Raji (cell line): ENCODE measurements around the gene RGS9.

Experiments used
- POLR2A ChIP-seq: IDR thresholded peaks from 2 replicates; pipeline ENCODE4 v1.6.1; 2011; ENCODE audit warnings: low read depth, low read length, control low read depth; ENCODE audit not compliant: insufficient read depth

Gene RGS9

DNA sequence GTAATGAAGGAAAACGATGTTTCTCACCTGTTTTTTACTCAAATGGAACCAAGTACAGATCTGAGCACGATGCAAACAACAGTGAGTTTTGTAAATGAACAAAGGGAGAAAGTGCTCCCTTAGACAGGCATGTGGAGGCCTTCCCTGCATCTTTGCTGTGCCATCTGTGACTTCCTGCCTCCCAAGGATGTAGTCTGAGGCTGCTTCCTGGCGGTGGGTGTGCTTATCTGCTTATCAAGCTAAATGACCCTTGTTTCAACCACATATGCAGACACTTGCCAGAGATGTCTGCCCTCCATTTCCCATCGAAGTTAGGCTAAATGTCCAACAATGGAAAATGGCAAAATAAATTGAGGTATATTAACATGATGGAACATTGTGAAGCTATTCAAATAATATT, 34.6 kb downstream of the RGS9 start:
- TF ChIP-seq POLR2A: no peak

DNA sequence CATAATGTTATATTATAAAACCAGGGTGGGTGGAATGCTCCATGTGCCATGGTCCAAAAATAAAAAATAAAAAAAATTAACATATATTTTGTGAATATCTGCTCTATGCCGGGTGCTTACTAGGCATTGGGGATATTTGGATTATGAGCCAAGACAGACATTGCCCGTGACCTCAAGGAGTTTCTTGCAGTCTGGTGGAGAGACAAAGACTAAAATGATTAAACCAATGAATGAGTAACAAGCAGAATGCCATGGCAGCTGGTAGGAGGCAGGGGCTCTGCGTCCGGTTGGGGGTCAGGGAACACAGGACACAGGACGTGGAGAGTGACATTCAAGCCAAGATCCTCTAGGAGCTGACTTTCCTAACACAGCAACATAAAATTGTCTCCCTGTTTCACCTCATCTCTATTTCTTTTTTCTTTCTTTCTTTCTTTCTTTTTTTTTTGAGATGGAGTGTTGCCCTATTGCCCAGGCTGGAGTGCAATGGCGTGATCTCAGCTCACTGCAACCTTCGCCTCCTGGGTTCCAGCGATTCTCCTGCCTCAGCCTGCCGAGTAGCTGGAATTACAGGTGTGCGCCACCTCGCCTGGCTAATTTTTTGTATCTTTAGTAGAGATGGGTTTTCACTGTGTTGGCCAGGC, 35.4 kb downstream of the RGS9 start:
- no peak for TF ChIP-seq POLR2A

DNA sequence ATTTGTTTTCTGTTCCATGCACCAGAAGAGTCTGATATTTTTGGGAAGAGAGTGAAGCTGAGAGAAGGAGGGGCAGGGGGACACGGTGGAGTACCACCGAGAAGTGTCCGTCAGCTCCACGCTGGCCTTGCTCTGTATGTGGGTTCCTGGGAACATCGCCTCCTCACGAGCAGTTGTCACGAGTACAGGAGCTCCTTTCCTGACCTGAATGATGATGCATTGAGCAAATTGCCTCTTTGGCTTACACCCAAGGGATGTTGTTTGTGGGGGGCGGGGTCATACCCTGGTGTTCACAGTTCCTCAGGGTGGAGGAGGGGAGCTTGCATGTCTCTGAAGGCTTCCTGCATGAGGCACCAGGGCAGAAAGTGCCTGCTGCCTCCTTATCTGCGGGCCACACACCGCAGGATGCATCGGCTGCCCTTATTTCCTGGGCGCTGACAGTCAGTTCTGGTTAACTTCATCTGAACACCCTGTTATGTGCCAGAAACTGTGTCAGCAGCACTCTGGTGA, 36.2 kb downstream of the RGS9 start:
- TF ChIP-seq POLR2A: no peak

DNA sequence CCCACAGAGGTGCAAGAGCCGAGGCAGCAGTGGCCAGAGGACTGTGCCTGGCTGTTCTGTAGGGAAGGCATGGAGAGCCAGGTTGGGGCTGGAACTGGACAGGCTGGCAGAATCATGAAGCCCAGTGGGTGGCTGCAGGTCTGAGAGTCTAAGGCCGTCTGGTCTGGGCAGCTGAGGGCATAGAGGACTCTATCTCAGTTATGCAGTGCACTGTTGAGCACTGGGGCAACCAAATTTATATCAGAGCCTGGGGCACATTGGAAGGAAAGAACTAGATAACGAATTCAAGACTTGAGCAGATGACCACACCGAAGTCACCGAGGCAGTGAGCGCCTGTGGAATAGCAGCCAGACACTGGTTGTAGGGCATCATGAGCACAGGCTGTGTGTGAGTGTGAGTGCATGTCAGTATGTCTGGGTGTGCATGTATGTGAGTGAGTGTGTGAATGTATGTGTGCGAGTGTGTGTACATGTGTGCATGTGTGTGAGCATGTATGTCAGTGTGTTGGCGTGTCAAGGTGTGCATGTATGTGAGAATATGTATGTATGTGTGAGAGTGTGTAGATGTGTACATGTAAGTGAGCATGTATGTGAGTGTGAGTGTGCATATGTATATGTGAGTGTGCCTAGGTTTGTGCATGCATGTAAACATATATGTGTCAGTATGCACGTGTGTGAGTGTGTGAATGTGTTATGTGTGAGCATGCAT, 37.0 kb downstream of the RGS9 start:
- no peak for TF ChIP-seq POLR2A

- TF ChIP-seq POLR2A: no peak
Observed at GRCh38 chr17:65174974-65175373, 37.8 kb downstream of the RGS9 start.

DNA sequence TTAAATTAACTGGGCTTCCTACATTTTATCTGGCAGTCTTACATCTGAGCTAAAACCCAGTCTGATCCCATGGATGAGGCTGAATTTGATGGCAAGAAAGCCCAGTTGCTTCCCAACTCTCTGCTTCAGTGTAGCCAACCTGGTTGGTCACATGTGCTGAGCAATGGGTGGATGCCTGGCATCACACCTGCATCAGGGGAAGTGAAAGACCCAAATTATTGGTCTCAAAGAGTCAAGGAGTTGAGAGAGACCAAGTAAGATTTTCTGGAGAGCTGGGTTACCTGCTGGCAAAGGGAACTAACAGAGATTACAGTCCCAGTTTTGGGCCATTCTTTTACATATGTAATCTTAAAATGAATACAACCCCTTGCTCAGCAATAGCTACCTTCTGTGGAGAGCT, 38.8 kb downstream of the RGS9 start:
- TF ChIP-seq POLR2A: no peak

- TF ChIP-seq POLR2A: no peak
Observed at GRCh38 chr17:65176646-65177409, 39.7 kb downstream of the RGS9 start.

DNA sequence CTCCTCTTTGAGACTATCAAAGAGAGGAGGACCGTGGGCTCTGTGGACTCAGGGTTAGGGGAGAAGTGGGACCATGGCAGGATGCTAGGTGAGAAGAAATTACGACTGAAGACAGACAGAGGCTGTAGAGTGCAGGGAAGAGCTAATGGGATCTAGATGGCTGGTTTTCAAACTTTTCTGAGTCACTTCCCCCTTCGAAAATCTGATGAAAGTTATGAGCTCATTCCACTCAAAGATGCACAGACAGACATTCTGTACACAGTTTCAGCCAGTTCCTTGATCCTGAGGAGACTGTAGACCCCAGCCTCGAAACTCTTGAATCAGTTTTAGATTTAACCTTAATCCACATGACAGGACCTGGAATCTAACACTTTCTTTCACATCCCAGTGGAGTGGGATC, 40.7 kb downstream of the RGS9 start:
- TF ChIP-seq POLR2A: no peak

- peak; percentile 41; the same call in 1 of the 2 replicates for TF ChIP-seq POLR2A
Observed at GRCh38 chr17:65181237-65182061, 44.3 kb downstream of the RGS9 start.

- no peak for TF ChIP-seq POLR2A
Observed at GRCh38 chr17:65182233-65182632, 45.1 kb downstream of the RGS9 start.

DNA sequence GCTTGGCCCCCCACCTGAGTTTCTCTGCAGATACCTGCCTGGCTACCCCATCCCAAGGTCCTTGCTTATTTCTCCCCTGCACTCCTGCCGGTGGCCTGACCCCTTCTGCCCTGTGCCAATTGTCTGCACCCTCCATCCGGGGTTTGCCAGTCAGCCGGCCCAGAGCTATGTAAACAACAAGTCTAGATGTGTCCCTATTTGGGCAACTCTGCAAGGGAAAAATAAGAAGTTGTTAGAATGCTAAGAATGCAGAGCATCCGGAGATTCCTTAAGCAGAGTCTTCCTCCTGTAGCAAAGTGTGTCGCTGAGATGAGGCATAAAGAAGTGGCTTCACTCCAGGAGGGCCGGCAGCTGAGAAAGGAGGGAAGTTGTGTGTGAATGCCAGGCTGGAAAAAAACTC, 46.6 kb downstream of the RGS9 start:
- TF ChIP-seq POLR2A: no peak

GRCh38 chr17:65184235-65184959, 47.2 kb downstream of the RGS9 start:
- TF ChIP-seq POLR2A: no peak

DNA sequence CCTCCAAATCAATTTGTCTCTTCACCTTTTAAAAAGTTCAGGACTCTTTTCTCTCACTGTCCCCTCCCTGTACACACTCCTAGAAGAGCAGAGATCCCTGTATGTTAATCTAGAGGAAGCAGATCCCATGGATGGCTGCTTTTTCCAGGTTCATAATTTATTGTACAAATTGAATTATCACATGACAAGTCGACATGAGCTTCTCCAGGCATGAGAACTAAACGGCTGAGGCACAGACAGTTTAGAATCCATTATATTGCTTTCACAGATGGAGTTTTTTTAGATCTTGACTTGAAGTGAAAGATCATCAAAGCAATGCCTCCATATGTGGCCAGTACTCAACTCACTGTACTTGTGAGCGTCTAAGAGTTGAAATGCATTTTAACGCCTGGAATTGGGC, 47.9 kb downstream of the RGS9 start:
- TF ChIP-seq POLR2A: no peak

DNA sequence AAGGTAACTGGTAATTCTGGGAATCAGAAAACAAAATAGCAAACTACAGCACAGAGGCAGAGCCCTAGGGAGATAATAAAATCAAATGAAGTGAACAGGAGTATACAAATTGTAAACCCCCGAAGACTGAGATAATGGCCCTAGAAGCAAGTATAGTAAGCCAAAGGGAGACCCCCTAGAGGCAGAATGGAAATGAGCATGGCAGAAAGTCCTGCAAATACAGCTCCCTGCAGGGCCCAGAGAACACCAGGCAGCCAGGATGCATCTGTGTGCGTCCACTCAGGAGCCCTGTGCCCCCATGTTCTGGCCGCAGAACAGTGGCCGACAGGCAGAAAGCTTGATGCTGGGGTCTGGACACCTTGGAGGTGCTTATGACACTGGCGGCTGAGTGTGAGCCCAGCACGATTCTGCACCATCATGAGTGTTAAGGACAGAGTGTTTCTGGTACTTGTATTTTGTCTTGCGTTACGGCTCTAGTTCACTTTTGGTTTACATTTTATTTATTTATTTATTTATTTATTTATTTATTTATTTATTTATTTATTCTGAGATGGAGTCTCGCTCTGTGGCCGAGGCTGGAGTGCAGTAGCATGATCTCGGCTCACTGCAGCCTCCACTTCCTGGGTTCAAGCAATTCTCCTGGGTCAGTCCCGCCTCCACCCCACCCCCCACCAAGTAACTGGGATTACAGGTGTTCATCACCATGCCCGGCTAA, 48.7 kb downstream of the RGS9 start:
- no peak for TF ChIP-seq POLR2A

DNA sequence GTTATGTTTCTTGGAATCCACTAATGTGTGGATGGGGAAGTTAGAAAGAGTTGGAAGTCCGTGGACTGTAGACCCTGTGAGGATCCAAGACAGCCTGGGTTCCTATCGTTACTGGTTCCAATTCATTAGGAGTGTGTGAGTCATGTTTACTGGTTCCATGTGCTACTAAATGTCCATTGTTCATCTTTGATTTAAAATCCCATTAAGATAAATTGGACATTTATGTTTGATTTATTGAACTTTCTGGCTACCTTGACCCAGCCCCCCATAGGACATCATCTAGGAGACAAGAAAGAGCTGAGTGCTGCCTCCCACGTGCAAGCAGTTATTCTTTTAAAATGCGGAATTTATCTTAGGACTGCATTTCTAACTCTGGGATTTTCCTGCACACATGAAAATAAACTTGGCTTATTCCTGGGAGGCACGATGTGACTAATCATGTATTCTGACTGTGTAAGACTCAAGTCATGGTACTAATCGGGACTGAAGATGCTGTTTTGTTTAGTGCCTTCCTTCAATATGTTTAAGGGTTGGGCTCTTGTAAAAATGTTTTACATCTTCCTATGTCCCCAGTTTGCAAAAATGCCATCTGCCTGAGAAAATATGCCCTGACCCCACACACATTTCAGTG, 53.4 kb downstream of the RGS9 start:
- no peak for TF ChIP-seq POLR2A
